ENCODE data around the gene SLC12A5.
A peak's percentile ranks its signal among the peaks of the same experiment; 100 is the strongest.

Gene SLC12A5

GRCh38 chr20:46007671-46008070 is 21.3 kb upstream of the SLC12A5 start:
- DNase-seq: no peak

GRCh38 chr20:46009816-46010215 is 19.2 kb upstream of the SLC12A5 start:
- no peak for DNase-seq

GRCh38 chr20:46010491-46011391 is 18.3 kb upstream of the SLC12A5 start:
- DNase-seq: no peak

- DNase-seq: no peak
Measured at GRCh38 chr20:46011631-46012482, 17.2 kb upstream of the SLC12A5 start.

GRCh38 chr20:46012921-46013320 is 16.1 kb upstream of the SLC12A5 start:
- no peak for DNase-seq

- no peak for DNase-seq
Measured at GRCh38 chr20:46013322-46013828, 15.6 kb upstream of the SLC12A5 start.

- peak; percentile 51 for DNase-seq
Measured at GRCh38 chr20:46013829-46014516, 15.0 kb upstream of the SLC12A5 start.

GRCh38 chr20:46014517-46015396 is 14.3 kb upstream of the SLC12A5 start:
- no peak for DNase-seq

GRCh38 chr20:46017272-46017671 is 11.7 kb upstream of the SLC12A5 start:
- DNase-seq: no peak

GRCh38 chr20:46018112-46018511 is 10.9 kb upstream of the SLC12A5 start:
- no peak for DNase-seq

- no peak for DNase-seq
Measured at GRCh38 chr20:46018611-46019010, 10.4 kb upstream of the SLC12A5 start.

GRCh38 chr20:46020555-46020954 is 8.5 kb upstream of the SLC12A5 start:
- no peak for DNase-seq

GRCh38 chr20:46021361-46022359 is 7.4 kb upstream of the SLC12A5 start:
- peak; percentile 47 for DNase-seq

GRCh38 chr20:46022411-46023147 is 6.4 kb upstream of the SLC12A5 start:
- DNase-seq: peak; percentile 14

- no peak for DNase-seq
Measured at GRCh38 chr20:46023148-46023484, 5.9 kb upstream of the SLC12A5 start.

GRCh38 chr20:46023999-46024398 is 5.0 kb upstream of the SLC12A5 start:
- DNase-seq: no peak

GRCh38 chr20:46025376-46025783 is 3.6 kb upstream of the SLC12A5 start:
- DNase-seq: no peak

- no peak for DNase-seq
Measured at GRCh38 chr20:46027245-46027853, 1.7 kb upstream of the SLC12A5 start.

GRCh38 chr20:46028110-46028509 is 905 bp upstream of the SLC12A5 start:
- no peak for DNase-seq

Measured in DMS79 (cell line).